NCI-H2029 (cell line): ENCODE results near the gene EIF2D.
"Not testable (repeated sequence)": the region's sequence is repeated elsewhere in the genome, so short reads cannot be mapped to it uniquely, and the experiment has no call there.

Experiments
- DNase-seq: peaks from one replicate; lab custom pipeline; 2025; lab: John Stamatoyannopoulos, UW

The EIF2D gene

DNA sequence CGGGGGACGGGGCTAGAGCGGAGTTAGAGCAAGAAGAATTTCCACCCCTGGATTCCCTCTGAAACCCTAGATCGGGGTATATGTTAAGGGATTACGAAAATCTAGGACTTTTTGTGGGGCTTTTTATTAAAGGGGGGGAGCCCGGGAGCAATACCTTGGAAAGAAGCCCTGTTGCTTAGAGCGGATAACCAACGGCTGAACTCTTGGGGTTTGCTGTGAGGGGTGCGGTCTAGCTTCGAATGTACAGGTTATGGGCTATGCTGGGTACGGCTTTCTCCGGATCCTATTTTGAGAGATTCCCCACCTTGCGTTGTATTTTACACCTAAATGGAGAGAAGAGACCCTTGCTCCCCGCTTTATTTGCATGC is 23.7 kb upstream of the EIF2D start:
- DNase-seq = no peak

DNA sequence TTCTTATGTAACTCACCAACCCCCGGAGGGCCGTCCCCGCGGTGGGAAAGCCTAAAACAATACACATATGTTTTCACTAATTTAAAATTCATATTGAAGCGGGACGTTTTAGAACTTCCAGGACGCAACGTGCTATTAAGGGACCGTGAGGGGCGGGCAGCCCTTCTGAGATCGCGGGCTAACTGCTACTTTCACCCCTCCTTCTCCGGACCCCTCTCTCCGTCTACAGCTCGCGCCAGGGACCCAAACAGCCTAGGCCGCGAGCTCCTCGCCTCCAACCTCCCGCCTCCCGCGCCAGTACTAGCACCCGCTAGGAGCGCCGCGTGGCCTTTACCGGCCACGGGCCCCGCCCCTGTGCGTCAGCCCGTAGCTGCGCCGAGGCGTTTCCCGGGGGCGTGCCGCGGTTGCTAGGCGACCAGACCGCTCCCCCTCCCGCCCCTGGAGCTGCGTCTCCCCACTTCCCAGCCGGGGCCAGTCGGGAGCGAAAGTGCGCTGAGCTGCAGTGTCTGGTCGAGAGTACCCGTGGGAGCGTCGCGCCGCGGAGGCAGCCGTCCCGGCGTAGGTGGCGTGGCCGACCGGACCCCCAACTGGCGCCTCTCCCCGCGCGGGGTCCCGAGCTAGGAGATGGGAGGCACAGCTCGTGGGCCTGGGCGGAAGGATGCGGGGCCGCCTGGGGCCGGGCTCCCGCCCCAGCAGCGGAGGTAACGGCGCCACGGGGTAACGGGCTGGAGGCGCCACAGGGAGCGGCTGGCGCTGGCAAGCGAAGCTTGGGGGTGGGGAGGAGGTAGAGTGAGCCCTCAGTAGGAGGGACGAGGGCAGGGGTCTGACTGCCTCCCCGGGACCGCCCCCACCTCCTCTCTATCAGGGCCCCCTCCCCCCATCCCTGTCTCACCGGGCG is 23.1 kb upstream of the EIF2D start, which contains the start of gene DYRK3:
DYRK3 (plus strand) TSS at position 457 of the 898 bp plus-strand sequence; CDS start at position 625, 168 bp downstream.
- peak; percentile 81 for DNase-seq

DNA sequence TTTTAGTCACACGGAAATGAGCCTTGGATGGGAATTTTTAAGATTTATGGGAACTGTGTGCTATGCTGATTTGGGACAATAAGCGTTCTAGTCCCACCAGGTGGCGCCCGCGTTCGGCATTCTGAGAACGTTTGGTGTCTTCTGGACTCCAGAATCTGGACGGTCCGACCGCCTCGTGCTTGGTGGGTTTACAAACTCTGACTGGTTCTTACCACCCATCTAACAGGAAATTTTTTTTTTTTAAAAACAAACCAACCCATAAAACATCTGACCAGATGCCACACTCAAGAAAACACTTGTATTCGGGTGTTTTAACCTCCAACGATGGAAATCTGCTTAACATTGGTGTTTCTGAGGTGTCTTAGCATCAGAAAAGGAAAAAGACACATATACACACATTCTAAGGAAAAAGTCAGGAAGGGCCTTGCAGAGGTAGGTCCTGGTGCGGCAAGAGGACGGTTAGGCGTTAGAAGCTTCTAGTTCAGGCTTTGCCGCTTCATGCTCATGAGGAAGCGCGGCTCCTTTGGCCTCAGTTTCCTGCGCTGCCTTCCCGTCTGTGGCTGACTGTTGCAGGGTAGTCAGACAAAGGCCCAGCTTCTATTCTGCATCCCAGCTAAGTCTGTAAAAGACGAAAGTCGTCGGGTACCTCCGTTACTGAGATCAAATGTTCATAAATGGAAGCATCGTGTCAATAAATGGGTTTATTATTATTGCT is 22.3 kb upstream of the EIF2D start:
- peak; percentile 87 for DNase-seq

DNA sequence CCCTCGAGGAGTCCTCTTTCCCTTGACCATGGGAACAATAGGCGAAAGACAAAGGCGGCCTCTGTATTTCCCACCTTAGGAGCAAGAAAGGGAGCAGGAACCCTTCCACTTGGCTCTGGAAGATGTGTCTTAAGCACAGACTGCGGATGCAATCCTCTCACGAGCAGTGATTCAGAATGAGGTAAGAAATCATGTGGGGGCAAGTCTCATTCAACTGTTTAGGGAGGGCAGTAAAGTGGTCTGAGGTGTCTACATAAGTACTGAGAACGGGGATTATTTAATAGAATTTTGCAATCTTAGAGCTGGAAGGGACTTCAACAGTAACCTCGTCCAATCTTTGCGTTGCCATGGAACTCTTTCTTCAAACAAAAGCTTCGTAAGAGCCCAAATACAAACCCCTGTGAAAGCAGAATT is 21.4 kb upstream of the EIF2D start:
- no peak for DNase-seq

DNA sequence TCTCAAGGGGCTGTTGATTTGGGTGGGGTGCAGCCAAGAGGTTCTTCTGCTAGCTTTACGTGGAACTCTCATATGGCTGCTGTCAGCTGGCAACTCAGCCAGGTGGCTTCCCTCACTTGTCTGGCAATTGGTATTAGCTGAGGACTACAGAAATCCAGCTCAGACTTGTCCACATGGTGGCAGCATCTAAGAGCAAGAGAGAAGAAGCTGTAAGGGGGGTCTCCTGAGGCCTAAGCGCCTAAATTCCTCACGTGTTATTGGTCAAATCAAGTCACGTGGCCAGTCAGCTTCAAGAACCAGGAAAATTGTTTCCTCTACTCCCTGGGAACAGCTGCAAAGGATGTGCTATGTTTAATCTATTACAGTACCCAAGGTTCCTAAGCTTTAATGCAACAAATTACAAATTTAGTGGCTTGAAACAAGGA is 18.8 kb upstream of the EIF2D start:
- DNase-seq = peak; percentile 63

DNA sequence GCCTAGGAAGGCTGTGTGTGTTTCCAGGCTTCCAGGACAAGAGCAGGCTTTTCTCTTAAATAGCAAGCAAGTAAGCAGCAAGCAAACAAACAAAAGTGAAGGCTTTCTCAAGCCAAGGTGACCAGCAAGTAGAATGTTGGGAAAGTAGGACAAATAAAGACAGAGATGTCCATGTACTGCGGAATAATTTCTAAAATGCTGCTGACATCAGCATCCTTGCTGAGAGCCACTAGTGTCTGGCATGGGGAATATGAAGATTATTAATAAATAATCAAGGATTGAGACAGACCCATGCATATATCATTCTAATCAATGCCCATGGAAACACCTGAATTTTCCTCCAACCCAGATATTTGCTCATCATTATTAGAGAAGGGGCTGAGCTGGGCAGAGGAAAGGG is 16.7 kb upstream of the EIF2D start:
- DNase-seq = no peak

DNA sequence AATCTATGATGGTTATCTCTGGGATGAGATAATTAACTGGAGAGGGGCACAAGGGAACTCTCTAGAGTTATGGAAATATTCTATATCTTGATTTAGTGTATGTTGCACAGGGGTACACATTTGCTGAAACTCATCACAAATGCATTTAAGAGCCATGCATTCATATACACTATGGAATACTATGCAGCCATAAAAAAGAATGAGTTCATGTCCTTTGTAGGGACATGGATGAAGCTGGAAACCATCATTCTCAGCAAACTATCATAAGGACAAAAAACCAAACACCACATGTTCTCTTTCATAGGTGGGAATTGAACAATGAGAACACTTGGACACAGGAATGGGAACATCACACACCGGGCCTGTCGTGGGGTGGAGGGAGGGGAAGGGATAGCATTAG is 14.1 kb upstream of the EIF2D start:
- DNase-seq = not testable (repeated sequence)

DNA sequence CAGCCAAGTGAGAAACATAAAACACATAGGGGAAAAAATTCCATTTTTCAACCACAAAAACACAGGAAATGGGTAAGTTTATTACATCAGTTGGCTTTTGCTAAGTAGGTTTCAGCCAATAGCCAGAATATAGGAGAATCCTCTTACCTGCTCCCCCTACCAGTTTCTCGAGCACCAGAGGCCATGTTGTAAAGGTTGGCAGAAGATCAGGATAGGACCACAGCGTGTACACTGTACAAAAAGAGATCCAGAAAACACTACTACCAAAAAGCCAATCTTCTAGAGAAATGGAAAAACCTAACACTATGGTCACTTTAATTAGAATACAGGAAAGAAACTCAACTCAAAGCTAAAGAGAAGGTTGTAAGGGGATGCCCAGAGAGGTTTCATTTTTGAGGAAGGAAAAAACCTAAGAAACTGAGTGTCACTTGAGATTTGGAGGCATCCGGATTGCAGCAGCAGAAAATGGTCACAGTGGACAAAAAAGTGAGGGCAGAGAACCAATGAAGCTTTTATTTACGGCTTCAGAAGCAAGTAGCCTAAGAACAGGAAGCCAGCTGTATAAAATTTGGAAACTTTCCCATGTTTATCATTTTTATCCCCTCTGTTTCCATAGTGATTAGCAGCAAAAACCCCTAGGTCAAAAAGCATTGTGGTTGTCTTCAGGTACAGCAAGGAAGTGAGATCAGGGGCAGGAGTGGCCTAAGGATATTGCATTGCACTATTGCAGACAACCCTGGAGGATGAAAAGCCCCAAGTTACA is 2.9 kb downstream of the EIF2D start:
- no peak for DNase-seq

DNA sequence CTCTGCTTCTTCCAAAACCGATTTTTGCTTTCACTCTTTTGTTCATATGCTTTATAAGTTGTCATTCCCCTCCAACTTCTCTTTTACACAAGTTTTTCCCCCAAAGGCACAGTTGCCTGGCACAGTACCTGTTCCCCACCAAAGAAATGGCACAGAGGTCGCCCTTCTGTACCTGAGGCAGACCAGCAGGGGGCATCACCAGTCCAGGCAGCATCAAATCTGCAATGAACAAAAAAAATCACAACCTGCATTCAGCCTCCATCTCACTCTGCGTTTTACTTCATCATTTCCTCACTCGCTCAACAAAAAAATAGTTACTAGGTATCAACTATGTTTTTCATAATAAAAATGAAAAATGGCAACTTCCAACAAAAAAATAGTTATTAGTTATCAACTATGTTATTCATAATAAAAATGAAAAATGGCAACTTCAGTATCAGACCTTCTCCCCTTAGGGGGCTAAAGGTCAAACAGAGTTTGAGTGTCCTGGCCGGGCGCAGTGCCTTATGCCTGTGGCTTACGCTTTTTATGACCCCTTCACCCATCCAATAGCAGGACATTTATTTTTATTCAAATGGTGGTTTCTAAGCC is 4.1 kb downstream of the EIF2D start:
- no peak for DNase-seq

DNA sequence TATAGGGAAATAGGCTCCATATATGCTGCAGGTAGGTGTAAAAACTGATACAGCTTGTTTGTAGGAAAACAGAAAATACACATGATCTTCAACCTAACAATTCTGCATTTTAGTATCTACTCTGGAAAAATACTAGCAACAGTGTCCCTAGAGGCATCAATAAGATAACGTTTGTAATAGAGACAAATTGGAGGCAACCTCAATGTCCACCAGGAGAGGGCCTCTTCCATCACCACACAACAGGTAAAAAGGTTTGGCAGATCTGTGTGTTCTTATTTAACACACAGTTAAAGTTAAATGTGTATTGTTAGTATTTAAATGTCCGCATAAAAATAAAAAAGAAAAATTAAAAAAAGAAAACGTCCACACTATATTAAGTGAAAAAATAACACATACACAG is 5.4 kb downstream of the EIF2D start:
- no peak for DNase-seq

DNA sequence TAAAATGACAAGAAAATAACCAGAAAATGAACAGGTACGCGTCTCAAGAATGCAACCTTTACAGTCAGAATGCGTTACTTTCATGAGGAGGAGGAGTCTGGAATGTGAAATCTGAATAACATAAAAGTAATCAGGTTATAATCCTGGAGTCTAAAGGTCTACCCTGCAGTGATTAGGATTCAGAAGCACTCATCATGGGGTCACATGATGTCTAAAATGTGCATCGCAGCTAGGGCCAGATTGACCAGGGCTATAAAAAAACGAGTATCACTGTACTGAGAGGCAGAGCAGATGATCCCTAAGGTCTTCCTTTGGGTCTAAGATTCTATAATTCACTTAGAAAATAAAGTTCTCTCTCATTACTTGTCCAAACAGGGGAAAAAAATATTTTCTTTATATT is 7.4 kb downstream of the EIF2D start:
- DNase-seq = no peak

DNA sequence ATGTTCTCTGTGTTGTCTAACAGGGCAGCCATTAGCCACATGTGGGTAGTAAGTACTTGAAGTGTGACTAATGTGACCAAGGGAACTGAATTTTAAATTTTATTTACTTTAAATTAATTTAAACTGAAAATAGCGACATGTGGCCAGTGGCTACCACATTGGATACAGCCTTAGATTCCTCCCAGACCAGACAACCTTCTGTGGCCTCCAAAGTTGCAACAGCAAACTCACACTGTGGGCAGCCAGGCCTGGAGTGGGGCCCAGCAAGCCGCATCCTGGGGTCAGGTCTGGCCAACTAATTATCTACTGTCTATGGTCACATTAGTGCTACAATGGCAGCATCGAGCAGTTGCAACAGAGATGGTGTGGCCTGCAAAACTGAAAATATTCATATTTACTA is 11.7 kb downstream of the EIF2D start:
- no peak for DNase-seq

DNA sequence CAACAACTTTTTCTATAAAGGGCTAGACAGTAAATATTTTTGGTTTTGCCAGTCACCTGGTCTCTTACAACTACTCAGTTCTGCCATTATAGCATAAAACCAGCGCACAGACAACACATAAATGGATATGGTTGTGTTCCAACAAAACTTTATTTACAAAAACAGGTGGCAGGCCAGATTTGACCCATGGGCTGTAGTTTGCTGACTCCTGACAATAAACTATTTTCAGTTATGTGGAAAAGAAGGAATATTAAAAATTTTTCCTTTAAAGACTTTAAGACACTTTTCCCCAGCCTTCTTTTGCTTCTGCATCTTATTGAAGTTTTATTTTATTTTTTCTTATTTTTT is 16.0 kb downstream of the EIF2D start:
- DNase-seq = no peak

DNA sequence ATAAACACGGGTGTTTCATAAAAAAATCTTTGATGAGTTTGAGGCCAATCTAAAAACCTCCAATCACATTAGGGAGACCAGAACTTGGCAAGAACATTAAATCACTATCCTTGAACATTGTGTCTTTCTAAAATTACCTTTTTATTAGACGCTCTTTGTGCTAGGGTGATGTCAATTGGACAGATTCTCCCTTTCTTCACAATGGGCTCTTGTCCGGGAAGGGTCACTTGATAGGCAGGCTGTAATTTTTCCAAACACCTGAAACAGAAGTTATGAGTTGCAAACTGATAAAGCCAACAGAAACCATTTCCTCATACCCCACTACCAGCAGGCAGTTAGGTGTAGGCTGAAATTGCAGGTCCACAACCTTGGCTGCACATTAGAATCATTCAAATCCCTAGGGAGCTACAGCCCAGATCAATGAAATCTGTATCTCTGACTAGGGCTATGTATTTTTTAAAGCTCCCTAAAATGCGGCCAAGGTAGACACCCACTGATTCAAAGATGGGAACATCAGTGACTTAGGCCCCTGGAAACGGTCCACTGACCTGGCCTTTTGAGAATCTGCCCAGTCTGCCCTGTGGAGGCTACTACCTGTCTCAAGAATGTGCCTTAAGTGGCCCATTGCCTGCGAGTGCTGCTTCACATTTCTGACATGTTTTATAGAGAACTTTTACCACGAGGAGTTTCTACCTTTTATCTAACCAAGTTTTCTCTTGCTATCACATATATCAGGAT is 16.5 kb downstream of the EIF2D start:
- DNase-seq = no peak

DNA sequence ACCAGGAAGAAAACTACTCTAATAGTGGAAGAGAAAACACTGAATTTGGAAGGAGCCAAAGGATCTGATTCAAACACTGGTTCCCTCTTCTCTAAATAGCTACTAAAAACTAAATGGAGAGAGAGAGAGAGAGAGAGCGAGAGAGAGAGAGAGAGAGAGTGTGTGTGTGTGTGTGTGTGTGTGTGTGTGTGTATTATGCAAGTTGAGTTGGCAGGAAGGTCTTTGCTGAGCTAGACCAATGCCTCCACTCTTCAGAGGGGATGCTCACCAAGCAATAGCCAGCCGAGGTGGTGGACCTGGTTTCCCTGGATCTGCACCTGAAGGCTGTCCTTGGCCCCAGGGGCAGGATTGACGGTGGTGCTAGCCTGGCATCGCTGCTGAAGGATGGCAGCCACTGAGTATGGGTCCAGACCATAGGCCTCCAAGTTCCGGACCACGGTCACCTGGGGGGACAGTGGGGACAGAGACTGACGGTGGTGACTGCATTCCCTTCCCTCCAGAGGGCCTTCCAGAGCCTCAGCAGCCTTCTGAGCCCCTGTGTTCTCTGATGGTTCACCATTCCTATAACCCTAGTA is 18.8 kb downstream of the EIF2D start:
- DNase-seq = no peak

DNA sequence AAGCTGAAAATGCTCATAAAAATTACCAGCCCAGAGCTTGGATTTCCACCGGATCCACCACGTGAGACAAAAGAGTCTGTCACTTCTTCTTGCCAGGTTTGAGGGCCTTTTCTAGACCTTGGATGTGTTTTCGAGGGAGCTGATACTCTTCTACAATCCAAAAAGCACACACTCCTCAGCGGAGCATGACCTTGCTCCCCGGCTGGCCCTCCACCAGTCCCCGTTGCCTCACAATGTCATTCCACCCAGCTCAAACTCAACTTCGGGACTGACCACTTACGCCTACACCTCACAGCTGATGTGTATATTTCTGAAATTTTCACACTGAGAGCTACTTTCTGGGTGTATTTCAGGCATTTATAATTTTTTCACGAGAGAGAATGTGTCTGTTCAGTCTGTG is 20.6 kb downstream of the EIF2D start:
- no peak for DNase-seq

DNA sequence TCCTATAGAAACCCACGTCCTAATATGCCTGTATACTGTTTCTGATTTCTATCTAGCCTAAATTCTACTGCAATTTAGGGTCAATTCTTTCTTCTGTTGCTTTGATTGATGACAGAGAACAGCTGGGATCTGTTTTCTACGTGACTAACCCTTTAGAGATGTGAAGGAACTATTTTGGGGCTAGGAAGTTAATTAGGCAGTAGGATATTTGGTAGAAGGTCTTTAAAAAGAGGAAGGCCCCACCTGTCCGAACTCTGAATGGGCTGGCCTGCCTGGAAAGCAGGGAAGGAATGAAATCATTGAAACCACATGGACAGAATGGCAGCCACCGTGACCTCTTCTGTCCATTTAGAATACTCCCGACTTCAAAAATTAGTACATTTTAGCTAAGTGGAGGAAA is 21.0 kb downstream of the EIF2D start:
- no peak for DNase-seq

DNA sequence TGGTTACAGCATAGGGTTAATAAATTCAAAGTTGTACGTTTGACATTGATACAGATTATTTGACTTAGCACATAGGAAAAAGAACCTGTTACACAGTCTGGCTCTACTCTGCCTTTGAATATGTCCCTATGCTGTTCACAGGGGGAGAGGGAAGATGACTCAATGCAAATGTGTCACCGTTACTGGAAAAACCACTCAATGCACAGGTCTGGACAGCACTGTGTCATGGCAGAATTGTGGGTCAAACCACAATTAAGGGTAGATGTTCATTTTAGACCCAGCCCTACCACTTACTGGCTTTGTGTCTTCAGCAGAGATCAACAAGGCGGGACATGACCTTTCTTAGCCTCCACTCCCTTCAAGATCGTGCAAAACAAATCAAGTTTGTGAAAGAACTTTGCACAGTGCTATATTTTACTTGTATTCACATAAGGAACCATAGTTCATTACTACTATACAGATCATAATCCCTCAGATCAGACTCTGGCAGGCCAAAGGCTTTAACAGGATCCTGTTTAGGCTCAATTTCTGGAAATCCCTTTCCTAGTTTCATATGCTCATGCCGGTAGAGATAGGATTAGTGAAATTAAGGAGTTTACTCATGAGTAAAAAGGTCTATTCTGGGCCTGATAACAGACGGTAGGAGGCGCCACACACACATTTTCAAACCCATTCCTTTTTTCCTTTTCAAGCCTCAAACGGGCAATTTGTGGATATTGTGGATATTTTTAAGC is 22.1 kb downstream of the EIF2D start:
- no peak for DNase-seq

DNA sequence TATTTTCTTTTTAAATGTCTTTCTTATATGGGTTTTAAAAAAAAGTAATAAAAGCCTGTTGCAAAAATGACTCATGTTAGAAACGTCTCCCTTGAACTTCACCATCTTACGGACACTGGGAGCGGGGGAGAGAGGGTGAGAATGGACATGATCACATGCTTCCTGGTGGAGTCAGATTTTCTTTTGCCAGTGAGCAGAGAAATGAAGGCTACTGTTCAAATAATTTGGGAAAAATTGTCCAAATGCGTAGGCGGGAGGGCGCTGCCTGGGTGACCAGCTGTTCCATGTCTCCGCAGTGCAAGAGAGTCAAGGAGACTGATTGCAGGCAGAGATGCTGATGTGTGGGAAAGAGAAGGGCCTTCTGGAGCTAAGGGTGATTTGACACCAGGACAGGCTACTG is 23.1 kb downstream of the EIF2D start:
- no peak for DNase-seq

DNA sequence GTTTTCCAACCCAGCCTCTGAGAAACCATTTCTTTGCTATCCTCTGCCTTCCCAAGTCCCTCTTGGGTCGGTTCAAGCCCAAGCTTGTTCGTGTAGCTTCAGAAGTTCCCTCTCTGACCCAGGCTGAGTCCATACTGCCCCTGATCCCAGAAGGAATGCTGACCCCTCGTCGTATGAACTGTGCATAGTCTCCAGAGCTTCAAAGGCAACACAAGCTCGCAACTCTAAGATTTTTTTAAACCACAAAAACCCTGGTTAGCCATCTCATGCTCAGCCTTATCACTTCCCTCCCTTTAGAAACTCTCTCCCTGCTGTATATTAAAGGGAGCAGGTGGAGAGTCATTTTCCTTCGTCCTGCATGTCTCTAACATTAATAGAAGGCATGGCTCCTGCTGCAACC is 23.8 kb downstream of the EIF2D start:
- no peak for DNase-seq

DNA sequence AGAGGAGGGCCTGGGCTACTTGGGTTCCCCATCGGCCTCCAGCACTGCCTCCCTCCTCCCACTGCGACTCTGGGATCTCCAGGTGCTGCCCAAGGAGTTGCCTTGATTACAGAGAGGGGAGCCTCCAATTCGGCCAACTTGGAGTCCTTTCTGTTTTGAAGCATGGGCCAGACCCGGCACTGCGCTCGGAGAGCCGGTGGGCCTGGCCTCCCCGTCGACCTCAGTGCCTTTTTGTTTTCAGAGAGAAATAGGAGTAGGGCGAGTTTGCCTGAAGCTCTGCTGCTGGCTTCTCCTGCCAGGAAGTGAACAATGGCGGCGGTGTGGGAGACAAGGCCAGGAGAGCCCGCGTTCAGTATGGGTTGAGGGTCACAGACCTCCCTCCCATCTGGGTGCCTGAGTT is 24.4 kb downstream of the EIF2D start:
- no peak for DNase-seq
